Esophagus muscularis mucosa (tissue), 4 donors: ENCODE measurements around the gene EZR. TPM values are rescaled to one million over a fixed set of nuclear protein-coding genes. Genes with fewer than 3 reads are reported as not detected.

ENCODE experiments used
- DNase-seq: peaks from one replicate; pipeline ENCODE4 v3.0.0-alpha.2; 2017; ENCODE audit errors: extremely low spot score
- H3K27ac ChIP-seq, 4 donors: fragments of 200-600 bp; sonication (generic); replicated peaks in 1 of 4; 1 replicate in 3 of 4; 2 replicates in 1 of 4; pipeline ENCODE4 v1.5.1; 2016 to 2019; ENCODE audit warnings: mild to moderate bottlenecking in 1 of 4
- H3K27me3 ChIP-seq, 4 donors: fragments of 200-600 bp; sonication (generic); one replicate each; pipeline versions ENCODE4 v1.5.1 to v1.6.0; 2016 to 2019
- H3K36me3 ChIP-seq, 4 donors: fragments of 200-600 bp; sonication (generic); one replicate each; pipeline ENCODE4 v1.5.1; 2016 to 2019
- H3K4me1 ChIP-seq, 4 donors: fragments of 200-600 bp; sonication (generic); one replicate each; pipeline ENCODE4 v1.5.1; 2016 to 2019
- H3K4me3 ChIP-seq, 4 donors: fragments of 200-600 bp; sonication (generic); 1 replicate in 2 of 4; 2 replicates in 2 of 4; pipeline ENCODE4 v1.5.1; 2016 to 2019; ENCODE audit warnings: mild to moderate bottlenecking in 4 of 4, moderate library complexity in 1 of 4
- H3K9me3 ChIP-seq, 4 donors: fragments of 200-600 bp; sonication (generic); 1 replicate in 3 of 4; 2 replicates in 1 of 4; pipeline ENCODE4 v1.5.1; 2016 to 2019
- CTCF ChIP-seq, 3 experiments: fragments of 200-600 bp in 2 of 3; fragments of 450-650 bp in 1 of 3; sonication (generic) in 2 of 3; IDR thresholded peaks; one replicate each; pipeline ENCODE4 v1.5.1; 2017 to 2019; ENCODE audit warnings: antibody characterized with exemption in 3 of 3, mild to moderate bottlenecking in 2 of 3, moderate library complexity in 1 of 3
- EP300 ChIP-seq: sonication (generic); formaldehyde crosslinking; IDR thresholded peaks from one replicate; pipeline ENCODE4 v1.6.1; 2017; ENCODE audit warnings: antibody characterized with exemption
- POLR2A ChIP-seq: fragments of 450-650 bp; IDR thresholded peaks from one replicate; pipeline ENCODE4 v1.6.1; 2017; ENCODE audit warnings: antibody characterized with exemption, moderate library complexity, mild to moderate bottlenecking, low read depth
- POLR2AphosphoS5 ChIP-seq, 2 donors: sonication (generic); formaldehyde crosslinking; IDR thresholded peaks; one replicate each; pipeline ENCODE4 v1.6.1; 2017; ENCODE audit warnings: antibody characterized with exemption in 2 of 2
- WGBS: methylation state at CpG from one replicate; pipeline ENCODE4 v1.1.5; 2018; 5-methylcytosine and 5-hydroxymethylcytosine counted together
- intact Hi-C: fragments of 100-400 bp; cut with DNase I; formaldehyde crosslinking; loops from one replicate; pipeline ENCODE4 v1.15.1; 2023
- total RNA-seq, 4 donors: library from RNA; depleted of rRNA; stranded (reverse); fragments of >200 nt; gene quantifications; one replicate each; pipeline versions ENCODE4 v1.1.0 to v1.2.1, GENCODE V29; 2016

EZR gene
- total RNA-seq, 4 donors from 2014 or later: 205 to 226 (median 212) TPM

GRCh38 chr6:158759966-158760617 lies 59.1 kb downstream of the EZR start:
- no peak overlapping the region for H3K4me3 ChIP-seq
- no peak for DNase-seq
- intact Hi-C loops: loop anchor here (5.0 kb wide), 1 partner anchor 53 kb away; no protein-coding TSS in a partner anchor
- peak overlapping the region in 2 of 4 donors; percentile 6 to 13 for H3K27ac ChIP-seq
- H3K9me3 ChIP-seq: no peaks in the 10 kb centered on the region
- 91% methylated on average over 7 of the region's 7 CpGs for WGBS
- peaks cover 4 to 22% (median 12%) of the 10 kb centered on the region in 4 donors for H3K36me3 ChIP-seq
- TF ChIP-seq POLR2AphosphoS5 (IDR thresholded peaks at IDR 0.05) (no peak), CTCF (IDR thresholded peaks at IDR 0.05) (no peak), EP300 (no peak), POLR2A (no peak)
- peaks cover 0 to 22% (median 18%) of the 10 kb centered on the region in 4 donors for H3K4me1 ChIP-seq
- no peaks in the 10 kb centered on the region for H3K27me3 ChIP-seq

- Histone ChIP-seq H3K4me1 (peaks cover 0 to 13% (median 11%) of the 10 kb centered on the region in 4 donors), H3K36me3 (peaks cover 0 to 12% (median 2%) of the 10 kb centered on the region in 4 donors), H3K9me3 (no peaks in the 10 kb centered on the region), H3K4me3 (no peak overlapping the region), H3K27me3 (no peaks in the 10 kb centered on the region), H3K27ac (no peak overlapping the region)
- 84% methylated on average over 18 of the region's 18 CpGs for WGBS
- TF ChIP-seq POLR2AphosphoS5 (IDR thresholded peaks at IDR 0.05): no peak
- no peak for TF ChIP-seq POLR2A
- TF ChIP-seq EP300: no peak
- DNase-seq: no peak
- intact Hi-C loops: no loop called here
These were observed 60.2 kb downstream of the EZR start for GRCh38 chr6:158758941-158759479.

GRCh38 chr6:158758451-158758860 lies 60.7 kb downstream of the EZR start:
- no peak overlapping the region for H3K4me3 ChIP-seq
- 68% methylated on average over 9 of the region's 9 CpGs for WGBS
- H3K9me3 ChIP-seq: no peaks in the 10 kb centered on the region
- H3K4me1 ChIP-seq: peaks cover 0 to 7% (median 6%) of the 10 kb centered on the region in 4 donors
- TF ChIP-seq CTCF (IDR thresholded peaks at IDR 0.05): no peak
- no peak for TF ChIP-seq POLR2A
- TF ChIP-seq EP300: no peak
- TF ChIP-seq POLR2AphosphoS5 (IDR thresholded peaks at IDR 0.05): no peak
- no peak overlapping the region for H3K27ac ChIP-seq
- DNase-seq: no peak
- intact Hi-C loops: no loop called here
- H3K36me3 ChIP-seq: peaks cover 0 to 8% (median 2%) of the 10 kb centered on the region in 4 donors
- H3K27me3 ChIP-seq: no peaks in the 10 kb centered on the region

GRCh38 chr6:158757753-158758090 lies 61.4 kb downstream of the EZR start:
- no peak overlapping the region for H3K4me3 ChIP-seq
- intact Hi-C loops: no loop called here
- H3K36me3 ChIP-seq: peaks cover 0 to 8% (median 2%) of the 10 kb centered on the region in 4 donors
- TF ChIP-seq POLR2AphosphoS5 (IDR thresholded peaks at IDR 0.05) (no peak), EP300 (no peak), POLR2A (no peak), CTCF (IDR thresholded peaks at IDR 0.05) (no peak)
- H3K4me1 ChIP-seq: peaks cover 1 to 6% (median 5%) of the 10 kb centered on the region in 4 donors
- no peak overlapping the region for H3K27ac ChIP-seq
- DNase-seq: no peak
- WGBS: 94% methylated on average over 6 of the region's 9 CpGs
- no peaks in the 10 kb centered on the region for H3K27me3 ChIP-seq
- no peaks in the 10 kb centered on the region for H3K9me3 ChIP-seq

- intact Hi-C loops: no loop called here
- Histone ChIP-seq H3K4me3 (no peak overlapping the region), H3K36me3 (peaks cover 0 to 8% (median 2%) of the 10 kb centered on the region in 4 donors), H3K27me3 (no peaks in the 10 kb centered on the region), H3K4me1 (peaks cover 7 to 11% (median 11%) of the 10 kb centered on the region in 4 donors), H3K27ac (no peak overlapping the region), H3K9me3 (no peaks in the 10 kb centered on the region)
- 92% methylated on average over 18 of the region's 25 CpGs for WGBS
- no peak for DNase-seq
- TF ChIP-seq POLR2AphosphoS5 (IDR thresholded peaks at IDR 0.05) (no peak), CTCF (IDR thresholded peaks at IDR 0.05) (no peak), EP300 (no peak), POLR2A (no peak)
These were observed 62.0 kb downstream of the EZR start for GRCh38 chr6:158756977-158757752.
